HepG2 (cell line): Measurements from ENCODE around the gene EGR1. TPM values are rescaled to one million over a fixed set of nuclear protein-coding genes. Genes with fewer than 3 reads are reported as not detected.

Experiments
- ATAC-seq: fragments of 200-7000 bp; cut with Tn5 transposase; 3 replicates; pipeline ENCODE4 v1.9.1; 2020; ENCODE audit warnings: mild to moderate bottlenecking, moderate library complexity
- BruUV-seq: library from RNA; stranded (reverse); fragments of 400-500 nt; replicated peaks from 2 replicates; lab custom pipeline; 2021; lab: Mats Ljungman, UMichigan
- CTCF ChIA-PET: fragments of 300-600 bp; formaldehyde crosslinking; extraction: SDS; loops from one replicate; lab custom pipeline; 2021; ENCODE audit warnings: low total read pairs, inconsistent platforms, low intra/inter-chr PET ratio; lab: Yijun Ruan, JAX
- POLR2A ChIA-PET: fragments of 350-600 bp; sonication (Branson Sonifier 250); formaldehyde crosslinking; loops from one replicate; lab custom pipeline; 2020; ENCODE audit warnings: antibody characterized with exemption, inconsistent platforms; lab: Yijun Ruan, JAX
- DNase-seq: peaks from one replicate; pipeline ENCODE4 v3.0.0-alpha.2; 2015; ENCODE audit warnings: low spot score
- FAIRE-seq: peaks from 3 replicates; lab custom pipeline; 2011; peaks lifted over from hg19 to GRCh38; lab: Jason Lieb, UNC
- H2AFZ ChIP-seq: one replicate; pipeline ENCODE4 v1.6.1; 2011; ENCODE audit warnings: low read length, inconsistent platforms
- H3K27ac ChIP-seq: fragments of 300-600 bp; 3 replicates; pipeline ENCODE4 v1.8.0; 2011; ENCODE audit warnings: mixed run types, mild to moderate bottlenecking, mixed read lengths, low read length, inconsistent platforms; ENCODE audit not compliant: insufficient read depth; ENCODE audit errors: extremely low read length
- H3K27me3 ChIP-seq, 2 experiments: fragments of 200-600 bp in 1 of 2; 2 replicates in 1 of 2; 3 replicates in 1 of 2; pipeline versions ENCODE4 v1.6.0 to v1.8.0; 2011; ENCODE audit warnings: low read length in 2 of 2, mild to moderate bottlenecking in 2 of 2, moderate library complexity in 2 of 2, inconsistent platforms in 1 of 2; ENCODE audit not compliant: insufficient read depth in 2 of 2, control insufficient read depth in 1 of 2
- H3K36me3 ChIP-seq, 2 experiments: fragments of 200-600 bp in 1 of 2; replicated peaks in 1 of 2; 2 replicates in 1 of 2; 3 replicates in 1 of 2; pipeline versions ENCODE4 v1.5.1 to v1.8.0; 2011; ENCODE audit warnings: low read length in 2 of 2, inconsistent platforms in 1 of 2; ENCODE audit not compliant: insufficient read depth in 2 of 2, control insufficient read depth in 1 of 2
- H3K4me1 ChIP-seq: 2 replicates; pipeline ENCODE4 v1.5.1; 2012; ENCODE audit warnings: low read length, inconsistent platforms; ENCODE audit not compliant: insufficient read depth
- H3K4me2 ChIP-seq: 2 replicates; pipeline ENCODE4 v1.6.0; 2011; ENCODE audit warnings: low read depth, low read length, inconsistent platforms
- H3K4me3 ChIP-seq, 3 experiments: fragments of 200-600 bp in 1 of 3; sonication (generic), shearing (Covaris generic) in 1 of 3; replicated peaks in 1 of 3; 2 replicates each; pipeline ENCODE4 v1.5.1; 2011 to 2016; ENCODE audit warnings: low read length in 3 of 3, inconsistent platforms in 2 of 3, low read depth in 2 of 3, mild to moderate bottlenecking in 2 of 3, control low read depth in 1 of 3, mixed read lengths in 1 of 3; ENCODE audit not compliant: insufficient read depth in 1 of 3
- H3K79me2 ChIP-seq: one replicate; pipeline ENCODE4 v1.6.1; 2011; ENCODE audit warnings: low read length, inconsistent platforms; ENCODE audit not compliant: insufficient read depth
- H3K9ac ChIP-seq: 2 replicates; pipeline ENCODE4 v1.6.0; 2011; ENCODE audit warnings: mild to moderate bottlenecking, low read depth, low read length, inconsistent platforms; ENCODE audit not compliant: insufficient read depth
- H3K9me3 ChIP-seq: 2 replicates; pipeline ENCODE4 v1.5.1; 2012; ENCODE audit warnings: mild to moderate bottlenecking, low read length
- H4K20me1 ChIP-seq: 2 replicates; pipeline ENCODE4 v1.6.0; 2011; ENCODE audit warnings: inconsistent platforms, mild to moderate bottlenecking, low read length, moderate library complexity; ENCODE audit not compliant: insufficient read depth
- ATF1 ChIP-seq: IDR thresholded peaks from 2 replicates; pipeline ENCODE4 v1.6.1; 2016; ENCODE audit warnings: mild to moderate bottlenecking, control low read depth
- ELF1 ChIP-seq: sonication (generic); formaldehyde crosslinking; IDR thresholded peaks from 2 replicates; pipeline ENCODE4 v1.4.0; 2020; ENCODE audit warnings: missing genetic modification reagents
- FOXA3 ChIP-seq: IDR thresholded peaks from 2 replicates; pipeline ENCODE4 v1.6.1; 2016; ENCODE audit warnings: missing genetic modification reagents, missing compliant biosample characterization
- MIXL1 ChIP-seq: IDR thresholded peaks from 2 replicates; pipeline ENCODE4 v1.6.1; 2016
- NR2C2 ChIP-seq: sonication (generic); formaldehyde crosslinking; IDR thresholded peaks from 2 replicates; pipeline ENCODE4 v1.4.0; 2020; ENCODE audit warnings: missing genetic modification reagents, mild to moderate bottlenecking, moderate library complexity, borderline replicate concordance
- ZBTB33 ChIP-seq: sonication (generic); formaldehyde crosslinking; IDR thresholded peaks from 2 replicates; pipeline ENCODE4 v1.4.0; 2020; ENCODE audit warnings: missing genetic modification reagents
- ZFP41 ChIP-seq: sonication (generic); formaldehyde crosslinking; IDR thresholded peaks from 2 replicates; pipeline ENCODE4 v1.4.0; 2020; ENCODE audit warnings: mild to moderate bottlenecking, missing genetic modification reagents, borderline replicate concordance
- ZFP90 ChIP-seq: sonication (generic); formaldehyde crosslinking; IDR thresholded peaks from 2 replicates; pipeline ENCODE4 v1.8.0; 2022; ENCODE audit warnings: missing genetic modification reagents, mild to moderate bottlenecking, inconsistent platforms, borderline replicate concordance
- ZMYM2 ChIP-seq: sonication (generic); formaldehyde crosslinking; IDR thresholded peaks from 2 replicates; pipeline ENCODE4 v1.8.0; 2022; ENCODE audit warnings: mild to moderate bottlenecking, missing genetic modification reagents
- ZNF20 ChIP-seq: sonication (generic); formaldehyde crosslinking; IDR thresholded peaks from 2 replicates; pipeline ENCODE4 v1.4.0; 2020; ENCODE audit warnings: mild to moderate bottlenecking, moderate library complexity, missing genetic modification reagents
- ZNF230 ChIP-seq: sonication (generic); formaldehyde crosslinking; IDR thresholded peaks from 2 replicates; pipeline ENCODE4 v1.4.0; 2020; ENCODE audit warnings: mild to moderate bottlenecking, missing genetic modification reagents
- ZNF331 ChIP-seq: sonication (generic); formaldehyde crosslinking; IDR thresholded peaks from 2 replicates; pipeline ENCODE4 v1.4.0; 2020; ENCODE audit warnings: missing genetic modification reagents
- ZNF33B ChIP-seq: sonication (generic); formaldehyde crosslinking; IDR thresholded peaks from 2 replicates; pipeline ENCODE4 v1.5.1; 2020; ENCODE audit warnings: mild to moderate bottlenecking, missing genetic modification reagents
- ZNF577 ChIP-seq: sonication (generic); formaldehyde crosslinking; IDR thresholded peaks from 2 replicates; pipeline ENCODE4 v1.4.0; 2020; ENCODE audit warnings: mild to moderate bottlenecking, low read depth, missing genetic modification reagents, borderline replicate concordance
- ZNF639 ChIP-seq: conservative IDR thresholded peaks from 2 replicates; pipeline ENCODE4 v1.6.1; 2018; ENCODE audit warnings: missing genetic modification reagents
- ZNF792 ChIP-seq: IDR thresholded peaks from 2 replicates; pipeline ENCODE4 v1.6.1; 2016
- WGBS: methylation state at CpG from one replicate; pipeline ENCODE4 v1.1.6; 2017; ENCODE audit warnings: low lambda C conversion rate; 5-methylcytosine and 5-hydroxymethylcytosine counted together
- in situ Hi-C: cut with HindIII; loops from 2 replicates; pipeline ENCODE4 v1.10.0; 2017; ENCODE audit warnings: low pct_unique_long_range_greater_than_20kb; ENCODE audit not compliant: extremely low pct_ligation_motif_present
- intact Hi-C: fragments of 100-400 bp; cut with micrococcal nuclease; formaldehyde crosslinking; loops from one replicate; pipeline ENCODE4 v1.10.0; 2022; ENCODE audit not compliant: unreplicated experiment
- polyA plus RNA-seq, 8 experiments: library from polyadenylated mRNA; depleted of rRNA in 3 of 8; stranded (reverse) in 7 of 8; unstranded in 1 of 8; fragments of >200 nt; fragmentation: Illumina TruSeq in 4 of 8; extraction: Trizol in 4 of 8; gene quantifications; 2 replicates each; pipeline versions ENCODE4 v1.2.1 to v1.2.3, GENCODE V29; 2011 to 2016; ENCODE audit warnings: low read depth in 4 of 8, missing spikeins in 1 of 8, mixed read lengths in 1 of 8; ENCODE audit not compliant: insufficient read depth in 1 of 8
- total RNA-seq, 5 experiments: library from RNA; depleted of rRNA; stranded (reverse); fragments of >200 nt; fragmentation: Illumina TruSeq; extraction: Trizol; gene quantifications; 2 replicates each; pipeline ENCODE4 v1.2.3, GENCODE V29; 2016; ENCODE audit warnings: low read depth in 1 of 5
- TF ChIP-seq, protein P1 (sequence below): sonication (generic); formaldehyde crosslinking; IDR thresholded peaks from 2 replicates; pipeline ENCODE4 v1.5.0; 2020; ENCODE audit warnings: missing genetic modification reagents
- TF ChIP-seq, protein P2 (sequence below): IDR thresholded peaks from 2 replicates; pipeline ENCODE4 v1.6.1; 2016; ENCODE audit warnings: control low read depth

The EGR1 gene
- total and polyA plus RNA-seq, 2 of the 13 experiments (the other 11 are each of a cell fraction or from before 2014, with no cell fraction given), result 4.1 to 4.5 TPM

GRCh38 chr5:138440159-138441073 is 24.9 kb upstream of the EGR1 start (continued):
- TF ChIP-seq ZNF33B, result 0 out of 2 replicates have a peak, but pooled peaks have one; percentile 49
- peak; percentile 43; the same call in 1 of the 2 replicates for TF ChIP-seq FOXA3 (CRISPR knock-in tag)
- peak; percentile 62; the same call in 1 of the 2 replicates for TF ChIP-seq NR2C2 (CRISPR knock-in tag)
- no peak for TF ChIP-seq MIXL1 (CRISPR knock-in tag)

DNA sequence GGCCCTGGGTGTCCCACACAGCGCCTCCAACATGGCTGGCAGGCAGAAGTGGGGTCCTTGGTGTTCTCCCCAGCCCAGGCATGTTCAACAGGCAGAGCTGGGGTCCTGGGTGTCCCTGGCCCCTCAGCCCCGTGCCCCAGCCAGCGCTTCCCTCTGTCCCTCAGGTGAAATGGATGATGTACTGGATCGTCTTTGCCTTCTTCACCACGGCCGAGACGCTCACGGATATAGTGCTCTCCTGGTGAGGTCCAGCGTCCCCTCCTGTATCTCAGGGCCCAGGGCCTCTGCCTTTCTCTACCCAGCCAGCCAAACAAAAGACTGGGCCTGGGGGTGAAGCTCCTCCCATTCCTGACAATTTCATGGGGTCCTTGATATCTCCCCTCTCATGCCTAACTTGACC is 24.1 kb upstream of the EGR1 start:
- no peaks in the 10 kb centered on the region for H3K36me3 ChIP-seq
- no peaks in the 10 kb centered on the region for H3K9me3 ChIP-seq
- WGBS, result 96% methylated on average over 6 of the region's 9 CpGs
- ATAC-seq (no peak), DNase-seq (no peak), FAIRE-seq (no peak)
- peak overlapping the region; percentile 99 for H3K4me2 ChIP-seq
- CTCF ChIA-PET, result no interaction called here
- POLR2A ChIA-PET, result interaction anchor here (1.3 kb wide), 1 partner anchor 24 kb away, joined by 3 read pairs; the partner anchor contains the start of gene EGR1
- H3K27me3 ChIP-seq, result no peaks in the 10 kb centered on the region; a peak in 1 of 5 replicates
- no peaks in the 10 kb centered on the region for H4K20me1 ChIP-seq
- no peak overlapping the region for H2AFZ ChIP-seq
- intact Hi-C loops (no loop called here), in situ Hi-C loops (loop anchor here (10.0 kb wide), 1 partner anchor 64 kb away; no protein-coding TSS in a partner anchor)
- H3K9ac ChIP-seq, result no peak overlapping the region
- H3K27ac ChIP-seq, result no peak overlapping the region
- BruUV-seq, result no TSS peak
- H3K4me1 ChIP-seq, result peaks cover 58% of the 10 kb centered on the region
- no peaks in the 10 kb centered on the region for H3K79me2 ChIP-seq
- H3K4me3 ChIP-seq, result no peak overlapping the region
- no peak for TF ChIP-seq ZNF20
- no peak for TF ChIP-seq ELF1 (CRISPR knock-in tag)
- TF ChIP-seq ZNF577 (CRISPR knock-in tag), result no peak
- TF ChIP-seq ZNF792 (CRISPR knock-in tag), result no peak
- TF ChIP-seq ZBTB33 (CRISPR knock-in tag), result no peak
- no peak for TF ChIP-seq ZFP90 (CRISPR knock-in tag)
- TF ChIP-seq, protein P1, sequence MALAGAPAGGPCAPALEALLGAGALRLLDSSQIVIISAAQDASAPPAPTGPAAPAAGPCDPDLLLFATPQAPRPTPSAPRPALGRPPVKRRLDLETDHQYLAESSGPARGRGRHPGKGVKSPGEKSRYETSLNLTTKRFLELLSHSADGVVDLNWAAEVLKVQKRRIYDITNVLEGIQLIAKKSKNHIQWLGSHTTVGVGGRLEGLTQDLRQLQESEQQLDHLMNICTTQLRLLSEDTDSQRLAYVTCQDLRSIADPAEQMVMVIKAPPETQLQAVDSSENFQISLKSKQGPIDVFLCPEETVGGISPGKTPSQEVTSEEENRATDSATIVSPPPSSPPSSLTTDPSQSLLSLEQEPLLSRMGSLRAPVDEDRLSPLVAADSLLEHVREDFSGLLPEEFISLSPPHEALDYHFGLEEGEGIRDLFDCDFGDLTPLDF (CRISPR knock-in tag), result no peak
- no peak for TF ChIP-seq ZNF230 (CRISPR knock-in tag)
- no peak for TF ChIP-seq ZNF331 (CRISPR knock-in tag)
- TF ChIP-seq, protein P2, sequence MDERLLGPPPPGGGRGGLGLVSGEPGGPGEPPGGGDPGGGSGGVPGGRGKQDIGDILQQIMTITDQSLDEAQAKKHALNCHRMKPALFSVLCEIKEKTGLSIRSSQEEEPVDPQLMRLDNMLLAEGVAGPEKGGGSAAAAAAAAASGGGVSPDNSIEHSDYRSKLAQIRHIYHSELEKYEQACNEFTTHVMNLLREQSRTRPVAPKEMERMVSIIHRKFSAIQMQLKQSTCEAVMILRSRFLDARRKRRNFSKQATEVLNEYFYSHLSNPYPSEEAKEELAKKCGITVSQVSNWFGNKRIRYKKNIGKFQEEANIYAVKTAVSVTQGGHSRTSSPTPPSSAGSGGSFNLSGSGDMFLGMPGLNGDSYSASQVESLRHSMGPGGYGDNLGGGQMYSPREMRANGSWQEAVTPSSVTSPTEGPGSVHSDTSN, result no peak
- no peak for TF ChIP-seq ZFP41
- TF ChIP-seq ATF1 (CRISPR knock-in tag), result no peak
- TF ChIP-seq ZNF639 (CRISPR knock-in tag), result no peak
- TF ChIP-seq ZMYM2, result no peak
